Activated CD4-positive, alpha-beta T cell treated with anti-CD3 and anti-CD28 coated beads, Interleukin-2, amount 50 U/mL, for 24 hours (primary cell): ENCODE results near the gene CCDC38.
"Not testable (repeated sequence)": the region's sequence is repeated elsewhere in the genome, so short reads cannot be mapped to it uniquely, and the experiment has no call there.

Source experiments
- DNase-seq, 2 donors: peaks; one replicate each; pipeline ENCODE4 v3.0.0-alpha.2; 2020; ENCODE audit warnings: low read depth in 1 of 2, low spot score in 1 of 2

CCDC38 gene

DNA sequence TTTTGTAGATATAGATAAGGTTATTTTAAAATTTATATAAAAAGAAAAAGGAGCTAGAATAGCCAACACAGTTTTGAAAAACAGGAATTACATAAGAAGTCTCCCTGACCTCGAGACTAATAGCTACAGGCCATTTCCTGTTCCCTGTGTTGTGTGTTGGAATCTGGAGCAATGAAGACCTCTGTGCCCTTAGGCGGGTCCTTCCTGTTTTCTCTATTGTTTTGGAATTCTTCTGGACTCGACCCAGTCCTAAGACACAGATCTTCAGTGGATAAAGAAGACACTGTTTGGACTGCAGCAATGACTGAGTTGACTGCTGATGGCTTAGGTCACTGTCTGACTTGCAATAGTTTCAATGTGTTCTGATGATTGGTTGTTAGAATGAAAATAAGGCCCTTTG lies 57.4 kb downstream of the CCDC38 start:
- DNase-seq: no peak

DNA sequence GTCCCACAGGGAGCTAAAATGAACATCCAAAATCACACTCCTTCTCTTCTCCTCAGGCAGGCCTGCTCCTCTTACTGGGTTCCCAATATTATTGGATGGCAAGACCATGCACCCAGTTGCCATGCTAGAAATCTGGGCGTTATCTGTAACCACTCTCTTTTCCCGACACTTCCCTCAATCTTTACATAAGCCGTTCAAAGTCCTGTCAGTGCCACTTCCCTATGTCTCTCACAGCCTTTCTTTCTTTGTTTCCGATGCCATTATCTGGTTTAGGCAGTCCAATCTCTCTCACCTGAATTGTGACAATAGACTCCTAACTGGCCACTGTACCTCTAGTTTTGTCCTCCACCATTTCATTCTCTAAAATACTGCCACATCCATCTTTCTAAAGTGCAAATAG lies 59.5 kb downstream of the CCDC38 start:
- no peak for DNase-seq

DNA sequence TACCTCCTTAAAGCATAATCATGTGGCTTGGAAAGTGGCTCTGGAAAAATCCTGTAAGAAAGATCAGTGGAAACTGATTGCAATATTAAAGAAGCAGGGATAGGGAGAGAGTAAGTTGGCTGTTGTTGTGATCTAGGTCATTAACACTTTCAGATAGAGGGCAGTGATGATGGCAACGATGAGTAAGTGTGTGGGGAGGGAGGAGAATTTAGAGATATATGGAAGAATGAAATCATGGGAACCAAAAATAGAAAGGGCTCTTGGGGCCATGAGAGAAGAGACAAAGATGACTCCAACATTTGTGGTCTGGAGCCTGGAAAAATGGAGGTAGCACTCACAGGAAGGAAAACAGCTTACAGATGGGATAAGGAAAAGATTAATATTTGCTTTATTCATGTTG lies 60.3 kb downstream of the CCDC38 start:
- no peak for DNase-seq

GRCh38 chr12:95881331-95881955 lies 61.0 kb downstream of the CCDC38 start:
- no peak for DNase-seq

- DNase-seq: no peak
Measured at GRCh38 chr12:95880895-95881294, 61.5 kb downstream of the CCDC38 start.

DNA sequence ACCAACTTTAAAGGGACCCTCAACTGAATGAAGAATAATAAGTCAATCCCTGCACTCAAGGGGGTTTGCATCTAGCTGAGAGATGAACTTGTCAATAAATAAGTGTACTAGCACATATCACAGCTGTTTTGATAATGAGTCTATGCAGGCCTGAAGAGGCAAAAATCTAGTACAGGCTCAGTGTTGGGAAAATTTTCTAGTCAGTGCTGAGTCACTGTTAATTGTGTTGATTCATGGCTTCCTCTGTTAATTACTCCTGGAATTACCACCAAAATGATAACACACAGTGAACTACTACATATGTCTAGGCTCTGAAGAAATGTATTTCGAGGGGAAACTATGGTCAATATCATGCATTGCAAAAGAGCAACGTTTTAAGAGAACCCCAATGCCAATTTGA lies 64.8 kb downstream of the CCDC38 start:
- DNase-seq: no peak

GRCh38 chr12:95874452-95874851 lies 68.0 kb downstream of the CCDC38 start:
- no peak for DNase-seq

- DNase-seq: no peak
Measured at GRCh38 chr12:95870897-95871296, 71.5 kb downstream of the CCDC38 start.

GRCh38 chr12:95863337-95863736 lies 79.1 kb downstream of the CCDC38 start:
- no peak for DNase-seq

DNA sequence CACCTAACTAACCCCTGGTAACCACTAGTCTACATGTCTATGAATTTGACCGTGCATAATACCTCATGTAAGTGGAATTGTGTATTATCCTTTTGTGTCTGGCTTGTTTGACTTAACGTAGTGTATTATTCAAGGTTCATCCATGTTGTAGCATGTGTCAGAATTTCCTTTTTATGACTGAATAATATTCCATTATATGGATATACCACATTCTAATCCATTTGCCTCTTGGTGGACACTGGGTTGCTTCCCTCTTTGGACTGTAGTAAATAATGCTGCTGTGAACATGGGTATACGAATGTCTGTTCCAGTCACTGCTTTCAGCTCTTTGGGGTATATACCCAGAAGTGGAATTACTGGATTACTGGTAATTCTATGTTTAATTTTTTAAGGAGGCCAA lies 80.4 kb downstream of the CCDC38 start:
- DNase-seq: no peak

- DNase-seq: no peak
Measured at GRCh38 chr12:95859947-95860850, 82.2 kb downstream of the CCDC38 start.

DNA sequence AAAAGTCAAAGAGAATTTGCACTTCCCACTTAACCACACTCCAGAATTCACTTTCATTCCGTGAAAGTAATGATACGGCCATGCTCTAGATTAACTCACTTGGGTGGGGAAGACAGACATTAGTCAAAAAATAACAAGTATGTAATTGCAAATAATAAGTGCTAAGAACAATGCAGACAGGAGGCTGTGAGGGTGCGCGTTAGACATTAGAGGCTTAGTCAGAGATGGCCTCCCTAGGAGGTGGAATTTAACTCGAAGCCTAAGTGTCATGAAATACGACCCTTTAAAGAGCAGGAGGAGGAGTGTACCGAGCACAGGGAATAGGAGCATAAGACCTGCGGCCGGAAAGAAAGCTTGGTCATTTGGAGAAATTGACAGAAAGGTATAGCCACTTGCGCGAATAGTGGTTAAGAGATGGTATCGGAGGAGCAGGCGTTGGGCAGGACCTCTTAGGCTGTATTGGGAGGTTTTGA lies 83.0 kb downstream of the CCDC38 start:
- peak in 1 of 2 donors; percentile 4 for DNase-seq

DNA sequence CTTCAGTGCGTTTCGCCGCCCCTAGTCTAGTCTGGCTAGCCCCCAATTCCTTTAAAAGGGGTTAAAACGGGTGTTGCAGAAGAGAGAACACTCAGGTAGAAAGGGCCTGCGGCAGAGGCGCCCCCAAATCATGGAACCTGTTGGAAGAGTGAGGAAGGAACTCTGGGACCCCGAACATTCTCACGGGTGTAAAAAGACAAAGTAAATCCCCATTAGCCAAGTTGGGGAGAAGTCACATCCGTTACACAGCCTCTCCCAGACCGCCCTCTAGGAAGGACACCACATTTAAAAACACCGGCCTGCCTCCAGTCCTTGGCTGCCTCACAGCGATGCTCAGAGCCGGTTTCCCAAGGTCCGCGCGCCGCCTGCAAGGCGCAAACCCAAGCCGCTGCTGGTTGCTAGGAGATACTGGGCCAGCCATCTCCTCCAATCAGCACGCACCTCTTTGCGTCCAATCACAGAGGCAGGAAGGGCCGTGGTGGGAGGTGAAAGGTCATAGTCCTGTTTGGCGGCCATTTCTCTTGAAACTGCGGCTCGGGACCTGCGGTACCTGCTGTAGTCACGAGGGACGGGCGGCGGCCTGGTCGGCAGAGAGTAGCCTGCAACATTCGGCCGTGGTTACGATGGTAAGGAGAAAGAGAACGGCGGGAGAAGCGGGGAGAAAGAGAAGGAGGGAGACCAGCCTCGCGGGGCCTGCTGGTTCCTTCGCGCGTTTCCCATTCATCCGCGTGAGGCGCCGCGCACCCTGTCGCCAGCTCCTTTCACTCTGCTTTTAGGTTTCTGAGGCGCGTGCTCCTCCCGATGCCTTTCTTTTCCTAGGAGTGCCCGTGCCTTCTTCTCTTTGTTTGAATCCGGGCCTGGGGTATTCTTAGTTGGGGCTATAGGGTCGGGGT lies 83.7 kb downstream of the CCDC38 start, which contains the start of gene SNRPF:
SNRPF (plus strand) TSS at position 502 of the 893 bp plus-strand sequence; CDS start at position 624, 122 bp downstream.
- peak; percentile 84 to 93 for DNase-seq

DNA sequence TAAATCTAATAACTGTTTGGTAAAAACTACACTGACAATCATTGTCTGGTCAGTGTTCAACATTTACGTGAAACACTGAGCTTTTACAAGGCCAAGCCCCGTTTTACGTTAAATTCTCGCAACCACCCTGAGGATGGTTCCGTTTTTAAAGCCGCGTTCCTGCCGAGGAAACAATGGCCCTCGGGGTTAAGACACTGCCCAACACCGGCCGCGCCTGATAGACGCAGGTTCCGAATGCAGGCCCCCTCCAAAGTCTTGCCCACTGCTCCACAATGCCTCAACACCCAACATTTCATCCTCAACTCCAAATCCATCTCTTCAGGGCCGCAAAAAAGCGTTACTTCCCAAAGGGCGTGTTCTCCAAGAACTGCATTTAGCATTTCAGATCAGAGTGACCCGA lies 84.6 kb downstream of the CCDC38 start:
- DNase-seq: no peak

DNA sequence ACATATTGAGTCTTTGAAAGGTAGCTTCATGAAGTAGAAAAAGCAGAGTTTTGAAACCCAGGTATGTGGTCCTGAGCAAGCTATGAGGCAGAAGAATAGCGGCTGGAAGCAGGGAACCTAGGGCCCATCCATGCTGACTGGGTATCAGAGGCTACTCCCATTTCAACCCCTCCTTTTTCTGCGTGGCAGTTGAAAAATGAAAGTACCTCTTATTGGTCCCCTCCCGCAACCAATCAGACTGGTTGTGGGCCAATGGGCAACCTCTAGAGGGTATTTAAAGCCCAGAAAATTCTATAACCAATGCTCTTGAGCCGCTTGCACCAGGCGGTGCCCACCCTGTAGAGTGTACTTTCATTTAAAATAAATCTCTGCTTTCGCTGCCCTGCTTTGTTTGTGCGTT lies 85.3 kb downstream of the CCDC38 start:
- DNase-seq: no peak

GRCh38 chr12:95852133-95852532 lies 90.3 kb downstream of the CCDC38 start:
- DNase-seq: no peak

DNA sequence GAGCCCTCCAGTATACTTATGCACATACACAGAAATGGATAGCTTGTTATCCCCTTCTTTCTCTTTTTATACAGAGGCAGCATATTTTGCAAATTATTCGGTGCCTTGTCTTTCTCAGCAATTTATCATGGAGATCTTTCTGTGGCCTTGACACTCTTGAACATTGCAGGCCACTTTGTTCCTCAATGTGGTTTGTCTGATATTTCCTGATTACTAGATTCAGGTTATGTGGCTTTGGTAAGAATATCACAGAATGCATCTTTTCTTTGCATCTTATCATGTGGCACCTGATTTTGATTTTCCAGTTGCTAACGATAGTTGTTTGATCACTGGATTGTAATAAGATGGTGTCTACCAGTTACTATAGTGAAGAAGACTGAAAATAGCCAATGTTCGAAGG lies 90.8 kb downstream of the CCDC38 start:
- no peak for DNase-seq

- no peak for DNase-seq
Measured at GRCh38 chr12:95848575-95849388, 93.6 kb downstream of the CCDC38 start.

- not testable (repeated sequence) for DNase-seq
Measured at GRCh38 chr12:95842426-95842825, 100.0 kb downstream of the CCDC38 start.

DNA sequence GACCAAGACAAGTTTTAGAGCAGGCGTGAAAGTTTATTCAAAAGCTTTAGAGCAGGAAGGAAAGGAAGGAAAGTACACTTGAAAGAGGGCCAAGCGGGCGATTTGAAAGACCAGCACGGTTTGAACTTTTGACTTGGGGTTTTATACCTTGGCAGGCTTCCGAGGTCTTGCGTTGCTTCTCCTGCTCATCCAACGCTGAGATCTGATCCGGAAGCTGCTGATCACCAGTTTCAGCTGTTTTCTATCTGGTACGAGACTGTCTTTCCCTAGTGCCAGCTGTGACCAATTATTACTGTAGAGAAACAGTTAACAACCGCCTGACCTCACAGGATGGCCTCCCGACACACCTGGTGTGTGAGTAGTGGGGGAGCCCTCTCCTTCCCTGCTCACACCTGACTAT lies 104.3 kb downstream of the CCDC38 start:
- no peak for DNase-seq
